Fibroblast of mammary gland (primary cell): ENCODE data around the gene GIMAP1.
"Not testable (repeated sequence)": the region's sequence is repeated elsewhere in the genome, so short reads cannot be mapped to it uniquely, and the experiment has no call there.

Experiments used
- DNase-seq: peaks from one replicate; pipeline ENCODE4 v3.0.0-alpha.2; 2010; ENCODE audit warnings: low read depth
- H3K4me3 ChIP-seq: 2 replicates; pipeline ENCODE4 v1.5.1; 2011; ENCODE audit warnings: low read depth, mild to moderate bottlenecking, low read length, moderate library complexity; ENCODE audit not compliant: control insufficient read depth
- TF ChIP-seq, protein P1 (sequence below): conservative IDR thresholded peaks from 2 replicates; pipeline ENCODE4 v1.5.1; 2011; ENCODE audit warnings: low read depth, low read length, inconsistent platforms; ENCODE audit not compliant: control insufficient read depth, insufficient read depth

The GIMAP1 gene

DNA sequence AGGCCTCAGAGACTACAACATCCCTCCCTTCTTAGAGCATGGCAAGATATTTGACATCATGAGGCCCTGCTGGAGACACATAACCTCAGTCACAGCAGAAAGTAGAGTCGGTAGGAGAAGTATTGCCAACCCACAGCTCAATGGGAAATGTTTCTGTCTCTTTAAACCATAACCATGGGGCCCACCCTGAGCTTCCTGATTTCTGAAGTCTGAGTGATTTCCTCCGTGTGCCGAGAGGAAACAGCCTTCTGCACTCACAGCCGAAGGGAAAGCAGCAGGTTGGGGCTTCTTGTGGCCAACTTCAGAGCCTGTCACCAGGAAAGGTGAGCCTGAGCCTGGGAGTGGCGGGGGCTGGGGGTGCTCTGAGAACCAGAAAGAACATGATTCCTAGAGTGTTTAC, at the start of gene GIMAP1:
GIMAP1 (plus strand) TSS at position 246 of the 400 bp plus-strand sequence. CDS start 2,435 bp downstream, outside the sequence.
- H3K4me3 ChIP-seq: no peak within 1 kb of the TSS
- TF ChIP-seq, protein P1, sequence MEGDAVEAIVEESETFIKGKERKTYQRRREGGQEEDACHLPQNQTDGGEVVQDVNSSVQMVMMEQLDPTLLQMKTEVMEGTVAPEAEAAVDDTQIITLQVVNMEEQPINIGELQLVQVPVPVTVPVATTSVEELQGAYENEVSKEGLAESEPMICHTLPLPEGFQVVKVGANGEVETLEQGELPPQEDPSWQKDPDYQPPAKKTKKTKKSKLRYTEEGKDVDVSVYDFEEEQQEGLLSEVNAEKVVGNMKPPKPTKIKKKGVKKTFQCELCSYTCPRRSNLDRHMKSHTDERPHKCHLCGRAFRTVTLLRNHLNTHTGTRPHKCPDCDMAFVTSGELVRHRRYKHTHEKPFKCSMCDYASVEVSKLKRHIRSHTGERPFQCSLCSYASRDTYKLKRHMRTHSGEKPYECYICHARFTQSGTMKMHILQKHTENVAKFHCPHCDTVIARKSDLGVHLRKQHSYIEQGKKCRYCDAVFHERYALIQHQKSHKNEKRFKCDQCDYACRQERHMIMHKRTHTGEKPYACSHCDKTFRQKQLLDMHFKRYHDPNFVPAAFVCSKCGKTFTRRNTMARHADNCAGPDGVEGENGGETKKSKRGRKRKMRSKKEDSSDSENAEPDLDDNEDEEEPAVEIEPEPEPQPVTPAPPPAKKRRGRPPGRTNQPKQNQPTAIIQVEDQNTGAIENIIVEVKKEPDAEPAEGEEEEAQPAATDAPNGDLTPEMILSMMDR: no peak
- DNase-seq: no peak

DNA sequence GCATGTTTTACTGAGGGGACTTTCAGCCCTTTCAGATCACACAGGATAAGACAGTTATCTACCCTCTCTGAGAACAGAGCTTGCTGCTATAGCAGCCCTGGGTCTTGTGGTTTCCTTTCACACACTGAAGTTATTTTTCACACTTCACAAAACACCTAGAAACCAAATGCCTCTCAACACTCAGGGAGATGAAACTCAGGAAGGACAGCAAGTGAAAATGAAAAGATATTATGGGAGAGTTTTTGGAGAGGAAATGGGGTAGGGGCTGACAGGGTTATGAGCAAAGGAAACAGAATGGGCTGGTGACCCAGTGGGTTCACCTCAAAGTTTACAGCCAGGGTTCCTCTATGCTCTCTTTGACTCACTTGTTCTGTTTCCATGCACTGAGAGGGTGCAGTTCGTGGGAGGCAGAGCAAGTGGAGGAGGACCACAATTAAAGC, 47.9 kb upstream of the GIMAP1 start:
- TF ChIP-seq, protein P1: no peak
- H3K4me3 ChIP-seq: no peak overlapping the region
- DNase-seq: no peak

DNA sequence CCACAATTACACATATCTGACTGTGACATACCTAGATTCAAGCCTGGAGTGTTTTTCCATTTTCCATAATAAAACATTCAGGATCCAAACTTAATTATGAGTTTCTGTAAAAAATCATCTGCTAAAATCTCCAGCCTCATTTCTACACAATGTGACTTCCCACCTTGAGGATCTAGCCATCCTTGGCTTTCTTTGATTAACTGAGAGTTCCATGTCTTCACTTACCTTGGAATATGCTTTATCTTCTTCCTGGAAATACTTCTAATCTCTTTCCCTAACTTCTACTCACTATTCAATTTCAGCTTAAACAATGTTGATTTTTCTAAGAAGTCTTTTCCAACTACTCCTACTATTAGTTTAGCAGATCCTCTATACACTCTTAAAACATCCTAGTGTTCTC, 47.4 kb upstream of the GIMAP1 start:
- TF ChIP-seq, protein P1: no peak

DNA sequence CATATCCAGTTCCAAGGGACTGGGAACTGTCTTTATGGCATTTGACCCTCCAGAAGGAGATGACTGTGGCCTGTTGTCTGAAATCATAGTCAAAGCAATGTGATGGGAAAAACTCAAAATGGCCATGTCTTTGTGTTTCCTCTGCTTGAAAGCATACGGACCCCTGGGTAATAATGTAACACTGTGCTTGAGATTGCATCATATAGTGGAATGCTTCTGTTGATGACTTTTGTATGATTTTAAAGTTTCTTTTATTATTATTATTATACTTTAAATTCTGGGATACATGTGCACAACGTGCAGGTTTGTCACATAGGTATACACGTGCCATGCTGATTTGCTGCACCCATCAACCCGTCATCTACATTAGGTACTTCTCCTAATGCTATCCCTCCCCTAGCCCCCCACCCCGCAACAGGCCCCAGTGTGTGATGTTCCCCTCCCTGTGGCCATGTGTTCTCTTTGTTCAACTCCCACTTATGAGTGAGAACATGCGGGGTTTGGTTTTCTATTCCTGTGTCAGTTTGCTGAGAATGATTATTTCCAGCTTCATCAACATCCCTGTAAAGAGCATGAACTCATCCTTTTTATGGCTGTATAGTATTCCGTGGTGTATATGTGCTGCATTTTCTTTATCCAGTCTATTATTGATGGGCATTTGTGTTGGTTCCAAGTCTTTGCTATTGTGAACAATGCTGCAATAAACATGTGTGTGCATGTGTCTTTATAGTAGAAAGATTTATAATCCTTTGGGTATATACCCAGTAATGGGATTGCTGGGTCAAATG, 44.4 kb upstream of the GIMAP1 start:
- not testable (repeated sequence) for H3K4me3 ChIP-seq, DNase-seq

More for the DNA sequence above, 47.4 kb upstream of the GIMAP1 start:
- no peak for DNase-seq
- no peak overlapping the region for H3K4me3 ChIP-seq

DNA sequence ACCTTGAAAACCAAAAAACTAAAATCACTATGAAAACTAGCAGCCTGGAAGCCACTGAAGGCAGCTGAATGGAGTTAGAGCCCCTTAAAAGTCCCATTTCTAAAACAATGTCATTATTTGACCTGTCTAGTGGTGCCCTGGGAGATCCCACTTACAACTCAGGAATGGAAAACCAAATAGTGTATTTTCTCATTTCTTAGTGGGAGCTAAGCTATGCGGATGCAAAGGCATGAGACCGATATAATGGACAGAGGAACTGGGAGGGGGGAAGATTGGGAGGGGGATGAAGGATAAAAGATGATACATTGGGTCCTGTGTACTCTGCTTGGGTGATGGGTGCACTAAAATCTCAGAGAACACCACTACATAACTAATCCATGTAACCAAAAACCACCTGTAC, 40.7 kb upstream of the GIMAP1 start:
- no peak overlapping the region for H3K4me3 ChIP-seq
- no peak for DNase-seq
- TF ChIP-seq, protein P1: no peak

DNA sequence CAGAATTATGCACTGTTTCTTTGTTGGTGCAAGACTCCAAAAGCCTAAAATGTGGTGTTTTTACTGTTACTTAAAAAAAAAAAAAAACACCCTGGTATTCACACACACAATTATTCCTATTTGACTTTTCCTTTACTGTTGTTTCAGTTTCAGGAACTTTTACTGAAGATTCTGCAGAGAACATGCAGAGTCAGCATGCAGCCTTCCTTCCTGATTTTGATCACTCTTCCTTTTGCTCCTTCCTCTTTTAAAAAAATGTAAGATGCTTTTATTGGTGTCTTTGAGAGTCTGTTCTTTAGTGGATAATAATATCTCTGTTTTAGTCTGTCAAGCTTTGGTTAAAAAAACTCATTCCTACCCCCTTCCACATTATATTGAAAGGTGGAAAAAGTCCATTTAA, 40.1 kb upstream of the GIMAP1 start:
- DNase-seq, H3K4me3 ChIP-seq: not testable (repeated sequence)

DNA sequence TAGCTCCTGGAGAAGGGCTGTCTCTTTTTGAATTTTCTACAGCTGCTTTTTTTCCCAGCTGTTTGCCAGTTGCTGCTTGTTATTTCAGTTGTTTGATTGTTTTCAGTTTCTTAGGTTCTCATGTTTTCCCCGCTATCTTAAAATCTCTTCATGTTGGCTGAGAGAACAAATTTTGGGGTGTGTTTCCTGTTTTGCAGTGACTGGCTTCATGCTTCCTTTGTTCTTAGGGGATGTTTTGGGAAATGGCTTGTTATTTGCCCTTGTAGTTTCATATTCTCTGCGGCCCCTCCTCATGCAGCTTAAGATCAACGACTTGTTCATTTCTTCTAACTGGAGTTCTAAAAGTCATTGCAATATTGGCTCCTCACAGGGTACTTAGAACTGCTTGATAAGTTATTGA, 39.6 kb upstream of the GIMAP1 start:
- not testable (repeated sequence) for DNase-seq

DNA sequence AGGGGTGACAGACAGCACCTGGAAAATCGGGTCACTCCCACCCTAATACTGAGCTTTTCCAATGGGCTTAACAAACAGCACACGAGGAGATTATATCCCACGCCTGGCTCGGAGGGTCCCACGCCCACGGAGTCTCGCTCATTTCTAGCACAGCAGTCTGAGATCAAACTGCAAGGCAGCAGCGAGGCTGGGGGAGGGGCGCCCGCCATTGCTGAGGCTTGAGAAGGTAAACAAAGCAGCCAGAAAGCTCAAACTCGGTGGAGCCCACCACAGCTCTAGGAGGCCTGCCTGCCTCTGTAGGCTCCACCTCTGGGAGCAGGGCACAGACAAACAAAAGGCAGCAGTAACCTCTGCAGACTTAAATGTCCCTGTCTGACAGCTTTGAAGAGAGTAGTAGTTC, 37.8 kb upstream of the GIMAP1 start:
- H3K4me3 ChIP-seq, DNase-seq: not testable (repeated sequence)

More for the DNA sequence above, 39.6 kb upstream of the GIMAP1 start:
- H3K4me3 ChIP-seq: not testable (repeated sequence)

DNA sequence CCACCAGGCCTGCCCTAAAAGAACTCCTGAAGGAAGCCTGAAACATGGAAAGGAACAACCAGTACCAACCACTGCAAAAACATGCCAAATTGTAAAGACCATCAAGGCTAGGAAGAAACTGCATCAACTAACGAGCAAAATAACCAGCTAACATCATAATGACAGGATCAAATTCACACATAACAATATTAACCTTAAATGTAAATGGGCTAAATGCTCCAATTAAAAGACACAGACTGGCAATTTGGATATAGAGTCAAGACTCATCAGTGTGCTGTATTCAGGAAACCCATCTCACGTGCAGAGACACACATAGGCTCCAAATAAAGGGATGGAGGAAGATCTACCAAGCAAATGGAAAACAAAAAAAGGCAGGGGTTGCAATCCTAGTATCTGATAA, 36.0 kb upstream of the GIMAP1 start:
- H3K4me3 ChIP-seq, DNase-seq: not testable (repeated sequence)
